ENCODE data around the gene NUMB. TPM values are rescaled to one million over a fixed set of nuclear protein-coding genes. Genes with fewer than 3 reads are reported as not detected.

NUMB gene
- total RNA-seq, 1 experiment from 2014 or later = 25.0 TPM

DNA sequence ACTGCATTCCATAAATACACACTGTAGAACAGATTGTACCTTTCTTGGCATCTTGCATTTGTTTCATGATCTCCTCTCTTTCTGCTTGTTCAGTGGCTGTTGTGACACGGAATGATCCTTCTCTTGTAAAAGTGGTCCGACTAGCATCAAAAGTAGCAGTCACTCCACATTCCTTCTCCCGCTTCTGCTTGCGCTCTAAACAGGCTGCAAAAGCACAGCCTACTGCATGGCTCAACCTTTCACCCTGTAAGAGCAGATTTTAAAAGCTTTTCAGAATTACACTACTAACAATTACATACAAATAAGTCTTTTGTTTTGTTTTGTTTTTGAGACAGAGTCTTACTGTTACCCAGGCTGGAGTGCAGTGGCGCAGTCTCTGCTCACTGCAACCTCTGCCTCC, 171.3 kb downstream of the NUMB start:
- Histone ChIP-seq H3K27ac (no peak overlapping the region), H3K4me1 (no peaks in the 10 kb centered on the region), H3K27me3 (no peaks in the 10 kb centered on the region), H3K4me3 (no peak overlapping the region), H3K36me3 (no peaks in the 10 kb centered on the region; the same call in 1 of the 2 replicates), H3K9me3 (replicated peaks) (no peaks in the 10 kb centered on the region)
- no peak for DNase-seq

DNA sequence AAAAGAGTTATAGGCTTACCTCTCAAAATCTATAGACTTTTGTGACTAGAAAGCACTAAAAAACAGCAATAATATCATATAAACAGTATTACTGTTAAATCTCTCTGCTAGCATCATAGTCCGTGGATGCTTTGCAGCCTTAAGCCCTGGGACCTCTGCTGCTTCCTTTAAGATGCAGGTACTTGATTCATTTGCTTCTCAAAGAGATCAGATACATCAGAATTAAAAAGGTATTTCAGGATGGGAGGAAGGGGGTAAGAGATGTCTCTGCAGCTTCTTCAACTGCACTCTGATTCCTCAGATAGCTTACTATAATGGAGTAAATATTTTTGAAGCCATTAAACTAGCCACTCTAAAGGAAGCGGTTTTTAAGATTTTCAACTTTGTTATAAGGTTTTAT, 171.7 kb downstream of the NUMB start:
- no peak for DNase-seq
- Histone ChIP-seq H3K4me3 (no peak overlapping the region), H3K27ac (no peak overlapping the region), H3K9me3 (replicated peaks) (no peaks in the 10 kb centered on the region), H3K27me3 (no peaks in the 10 kb centered on the region), H3K4me1 (no peaks in the 10 kb centered on the region), H3K36me3 (no peaks in the 10 kb centered on the region; the same call in 1 of the 2 replicates)

DNA sequence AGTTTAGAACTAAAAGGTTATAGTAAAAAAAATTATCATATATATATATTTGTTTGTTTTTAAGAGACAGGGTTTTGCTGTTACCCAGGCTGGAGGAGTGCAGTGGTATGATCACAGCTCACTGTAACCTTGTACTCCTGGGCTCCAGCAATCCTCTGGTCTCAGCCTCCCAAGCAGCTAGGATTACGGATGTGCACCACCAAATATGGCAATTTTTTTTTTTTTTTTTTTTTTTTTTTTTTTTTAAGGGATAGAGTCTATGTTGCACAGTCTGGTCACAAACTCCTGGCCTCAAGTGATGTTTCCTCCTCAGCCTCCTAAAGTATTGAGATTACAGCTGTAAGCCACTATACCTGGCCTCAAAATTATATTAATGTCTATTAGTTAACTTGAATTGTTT, 172.4 kb downstream of the NUMB start:
- Histone ChIP-seq H3K4me3 (no peak overlapping the region), H3K9me3 (replicated peaks) (no peaks in the 10 kb centered on the region), H3K4me1 (no peaks in the 10 kb centered on the region), H3K27me3 (no peaks in the 10 kb centered on the region), H3K27ac (no peak overlapping the region), H3K36me3 (peaks cover 2% of the 10 kb centered on the region; the same call in 1 of the 2 replicates)
- no peak for DNase-seq

DNA sequence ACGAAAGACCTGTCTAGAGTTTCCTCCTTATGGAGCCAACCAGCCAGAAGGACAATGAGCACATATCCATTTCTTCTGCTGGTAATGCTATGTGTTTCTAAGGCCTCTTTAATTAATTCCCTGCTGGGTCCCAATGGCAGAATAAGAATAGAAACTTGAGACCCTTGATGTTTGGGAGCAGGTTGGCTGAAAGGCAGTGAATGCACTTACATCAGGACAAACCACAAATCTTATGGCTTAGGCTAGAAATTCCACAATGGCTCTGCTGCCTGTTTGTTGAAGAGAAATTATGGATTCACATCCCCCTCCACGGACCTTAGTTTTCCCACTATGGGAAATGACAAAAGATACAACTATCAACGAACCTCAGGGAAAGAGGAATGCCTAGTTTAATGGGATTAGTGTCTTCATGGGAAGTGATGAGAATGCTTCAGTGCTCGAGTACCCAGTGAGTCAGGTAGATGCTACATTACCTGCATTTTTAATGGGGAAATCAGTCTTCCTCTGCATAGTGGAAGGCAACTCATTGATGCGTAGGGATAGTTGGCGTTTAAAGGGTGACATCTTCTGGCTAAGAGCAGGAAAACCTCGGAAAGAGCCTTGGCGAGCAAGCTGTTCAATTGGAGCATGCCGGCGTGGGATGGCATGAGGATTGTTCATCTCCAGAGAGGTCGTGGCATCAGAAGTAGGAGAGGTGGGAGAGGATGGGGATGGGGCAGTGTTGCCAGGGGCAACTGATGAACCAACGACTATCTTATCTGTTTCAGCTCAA, 174.6 kb downstream of the NUMB start:
- Histone ChIP-seq H3K36me3 (peaks cover 2% of the 10 kb centered on the region; the same call in 1 of the 2 replicates), H3K27ac (no peak overlapping the region), H3K4me3 (no peak overlapping the region), H3K27me3 (no peaks in the 10 kb centered on the region), H3K9me3 (replicated peaks) (no peaks in the 10 kb centered on the region), H3K4me1 (no peaks in the 10 kb centered on the region)
- DNase-seq = no peak

DNA sequence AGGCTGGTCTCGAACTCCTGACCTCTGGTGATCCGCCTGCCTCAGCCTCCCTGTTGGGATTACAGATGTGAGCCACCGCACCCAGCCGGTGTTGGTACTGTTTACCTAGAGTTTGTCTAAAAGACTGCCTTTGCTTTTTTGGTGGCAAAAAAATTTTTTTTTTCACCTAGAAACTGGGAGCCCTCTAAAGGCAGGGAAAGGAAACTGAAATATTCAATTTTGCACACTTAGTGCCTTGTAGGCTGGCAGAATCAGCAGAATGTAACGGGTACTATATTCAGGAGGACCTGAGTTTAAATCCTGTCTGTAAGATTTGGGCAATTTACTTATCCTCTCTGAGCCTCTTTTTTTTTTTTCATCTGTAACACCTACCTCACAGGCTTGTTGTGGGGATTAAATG, 177.4 kb downstream of the NUMB start:
- H3K4me1 ChIP-seq = no peaks in the 10 kb centered on the region
- H3K36me3 ChIP-seq = peaks cover 2% of the 10 kb centered on the region; the same call in 1 of the 2 replicates
- H3K4me3 ChIP-seq = no peak overlapping the region
- no peak for DNase-seq
- H3K9me3 ChIP-seq (replicated peaks) = no peaks in the 10 kb centered on the region
- no peaks in the 10 kb centered on the region for H3K27me3 ChIP-seq
- H3K27ac ChIP-seq = no peak overlapping the region

DNA sequence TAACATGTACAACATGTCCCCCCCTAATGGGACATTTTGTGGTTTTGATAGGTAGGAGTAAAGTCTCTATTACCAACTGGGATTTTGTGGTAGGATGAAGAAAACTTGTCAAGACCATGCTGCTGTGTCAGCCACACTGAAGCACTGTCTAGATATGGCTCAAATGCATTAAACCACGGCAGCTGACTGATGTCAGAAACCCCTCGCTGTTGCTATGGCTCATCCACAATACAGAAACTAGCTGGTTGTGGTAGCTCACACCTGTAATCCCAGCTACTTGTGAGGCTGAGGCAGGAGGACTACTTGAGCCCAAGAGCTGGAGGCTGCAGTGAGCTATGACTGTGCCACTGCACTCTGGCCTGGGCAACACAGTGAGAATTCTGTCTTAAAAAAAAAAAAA, 181.0 kb downstream of the NUMB start:
- Histone ChIP-seq H3K36me3 (peaks cover 5% of the 10 kb centered on the region; the same call in 1 of the 2 replicates), H3K27me3 (no peaks in the 10 kb centered on the region), H3K4me1 (no peaks in the 10 kb centered on the region), H3K27ac (no peak overlapping the region), H3K9me3 (replicated peaks) (no peaks in the 10 kb centered on the region), H3K4me3 (no peak overlapping the region)
- DNase-seq = no peak

DNA sequence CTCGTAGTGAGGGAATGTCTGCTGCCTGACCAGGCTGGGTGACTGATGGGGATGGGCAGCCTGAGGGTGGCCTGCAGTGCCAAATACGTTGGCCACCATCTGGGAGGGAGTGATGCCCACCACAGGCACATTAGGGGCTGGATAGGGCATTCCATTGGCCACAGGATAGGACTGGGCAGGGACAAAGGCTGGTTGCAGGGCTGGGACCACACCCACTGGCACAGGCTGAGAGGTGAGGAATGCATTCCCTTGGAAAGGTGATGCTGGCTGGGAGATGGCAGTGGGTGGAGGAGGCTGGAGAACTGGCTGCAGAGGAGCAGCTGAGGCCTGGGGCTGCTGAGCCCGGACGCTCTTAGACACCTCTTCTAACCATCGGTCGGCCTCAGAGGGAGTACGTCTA, 181.5 kb downstream of the NUMB start:
- DNase-seq = no peak
- H3K9me3 ChIP-seq (replicated peaks) = no peaks in the 10 kb centered on the region
- H3K4me3 ChIP-seq = no peak overlapping the region
- H3K27ac ChIP-seq = no peak overlapping the region
- peaks cover 5% of the 10 kb centered on the region; the same call in 1 of the 2 replicates for H3K36me3 ChIP-seq
- no peaks in the 10 kb centered on the region for H3K27me3 ChIP-seq
- H3K4me1 ChIP-seq = no peaks in the 10 kb centered on the region

DNA sequence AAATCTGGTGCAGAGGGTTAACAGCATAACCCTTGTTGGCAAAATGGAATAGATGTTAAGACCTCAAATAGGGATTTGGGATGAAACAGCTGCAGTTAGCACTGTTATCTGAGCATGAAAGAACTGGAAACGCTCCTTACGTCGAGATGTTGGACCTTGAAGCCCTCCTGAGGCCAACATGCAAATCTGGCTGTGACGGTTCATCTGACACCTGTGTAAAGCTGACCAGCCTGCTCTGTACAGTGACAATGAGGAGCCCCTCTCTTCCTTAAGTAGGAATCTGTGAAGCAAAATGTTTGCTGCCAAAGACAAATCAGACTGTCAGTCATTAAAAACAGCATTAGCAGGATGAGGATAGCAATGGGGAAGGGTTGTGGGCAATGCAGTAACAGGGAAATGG, 184.5 kb downstream of the NUMB start:
- Histone ChIP-seq H3K9me3 (replicated peaks) (no peaks in the 10 kb centered on the region), H3K4me1 (no peaks in the 10 kb centered on the region), H3K27ac (no peak overlapping the region), H3K4me3 (no peak overlapping the region), H3K36me3 (peaks cover 2% of the 10 kb centered on the region; the same call in 1 of the 2 replicates), H3K27me3 (no peaks in the 10 kb centered on the region)
- DNase-seq = no peak

DNA sequence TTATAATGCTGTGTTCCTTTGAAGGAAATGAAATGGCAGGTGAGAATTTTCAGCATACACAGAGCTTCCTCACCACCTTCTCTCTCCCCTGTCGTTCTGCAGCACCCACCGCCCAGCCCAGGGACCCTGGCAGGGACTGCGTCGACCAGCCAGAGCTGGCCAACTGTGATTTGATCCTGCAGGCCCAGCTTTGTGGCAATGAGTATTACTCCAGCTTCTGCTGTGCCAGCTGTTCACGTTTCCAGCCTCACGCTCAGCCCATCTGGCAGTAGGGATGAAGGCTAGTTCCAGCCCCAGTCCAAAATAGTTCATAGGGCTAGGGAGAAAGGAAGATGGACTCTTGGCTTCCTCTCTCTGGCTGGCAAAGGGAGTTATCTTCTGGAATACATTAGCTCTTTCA, 186.0 kb downstream of the NUMB start:
- Histone ChIP-seq H3K27me3 (no peaks in the 10 kb centered on the region), H3K27ac (no peak overlapping the region), H3K4me1 (no peaks in the 10 kb centered on the region), H3K9me3 (replicated peaks) (no peaks in the 10 kb centered on the region), H3K36me3 (peaks cover 2% of the 10 kb centered on the region; the same call in 1 of the 2 replicates), H3K4me3 (no peak overlapping the region)
- DNase-seq = no peak

DNA sequence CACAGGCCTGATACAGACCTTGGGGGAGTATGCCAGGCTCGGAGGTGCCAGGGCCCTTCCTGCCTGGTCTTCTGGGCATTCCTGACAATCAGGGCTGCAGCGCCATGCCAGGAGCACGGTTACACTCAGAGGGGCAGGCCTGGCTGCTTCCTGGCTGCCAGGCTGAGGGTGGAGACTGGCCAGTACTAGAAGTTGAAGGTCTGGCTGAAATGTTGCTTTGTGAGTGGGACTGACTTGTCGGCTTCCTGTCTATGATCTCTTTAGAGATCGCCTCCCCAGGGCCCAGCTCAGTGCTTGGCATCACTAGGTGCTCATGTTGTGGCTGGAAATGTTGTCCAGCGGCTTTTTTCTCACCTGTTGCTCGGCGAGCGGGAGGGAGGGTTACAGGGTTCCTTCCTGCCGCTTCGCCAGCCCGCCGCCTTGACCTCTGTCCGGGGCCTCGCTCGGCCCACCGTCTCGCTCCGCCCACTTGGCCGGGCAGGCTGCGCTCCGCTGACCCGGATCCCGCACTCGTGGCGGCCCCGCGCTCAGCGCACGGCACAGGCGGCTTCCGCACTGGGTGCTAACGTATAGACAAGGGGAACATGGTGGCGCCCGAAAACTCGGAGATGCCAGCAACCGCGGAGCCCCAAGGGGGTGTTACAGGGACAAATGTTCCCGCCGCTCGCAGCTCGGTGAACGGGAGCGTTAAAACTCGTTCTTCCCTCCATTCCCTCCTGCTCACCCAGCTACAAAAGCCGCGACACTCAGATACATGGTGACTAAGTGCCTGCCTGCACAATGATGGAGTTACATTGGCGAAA, 188.4 kb downstream of the NUMB start:
- no peaks in the 10 kb centered on the region for H3K4me1 ChIP-seq
- no peaks in the 10 kb centered on the region for H3K27me3 ChIP-seq
- H3K4me3 ChIP-seq = no peak overlapping the region
- no peaks in the 10 kb centered on the region for H3K9me3 ChIP-seq (replicated peaks)
- H3K27ac ChIP-seq = no peak overlapping the region
- peaks cover 2% of the 10 kb centered on the region; the same call in 1 of the 2 replicates for H3K36me3 ChIP-seq
- DNase-seq = no peak

DNA sequence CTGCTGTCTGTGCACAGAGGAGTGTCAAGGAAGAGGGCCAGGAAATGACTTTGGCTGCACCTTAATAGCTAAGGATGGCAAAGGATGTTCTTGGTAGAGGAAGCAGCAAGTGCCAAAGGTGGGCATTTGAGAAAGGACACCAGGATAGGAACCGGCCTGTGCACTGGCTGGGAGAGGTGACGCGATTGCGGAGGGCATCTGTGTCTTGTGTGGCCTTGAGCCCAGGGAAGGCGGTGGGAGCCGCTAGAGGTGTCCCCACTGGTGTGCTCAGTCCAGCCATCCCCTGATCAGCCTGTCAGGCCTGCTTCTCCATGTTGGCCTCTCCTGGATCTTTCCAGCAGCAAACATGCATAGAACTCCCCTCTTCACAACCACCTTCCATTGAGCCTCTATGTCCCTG, 190.9 kb downstream of the NUMB start:
- no peak for DNase-seq
- Histone ChIP-seq H3K4me1 (no peaks in the 10 kb centered on the region), H3K9me3 (replicated peaks) (no peaks in the 10 kb centered on the region), H3K4me3 (no peak overlapping the region), H3K27ac (no peak overlapping the region), H3K36me3 (no peaks in the 10 kb centered on the region), H3K27me3 (no peaks in the 10 kb centered on the region)

DNA sequence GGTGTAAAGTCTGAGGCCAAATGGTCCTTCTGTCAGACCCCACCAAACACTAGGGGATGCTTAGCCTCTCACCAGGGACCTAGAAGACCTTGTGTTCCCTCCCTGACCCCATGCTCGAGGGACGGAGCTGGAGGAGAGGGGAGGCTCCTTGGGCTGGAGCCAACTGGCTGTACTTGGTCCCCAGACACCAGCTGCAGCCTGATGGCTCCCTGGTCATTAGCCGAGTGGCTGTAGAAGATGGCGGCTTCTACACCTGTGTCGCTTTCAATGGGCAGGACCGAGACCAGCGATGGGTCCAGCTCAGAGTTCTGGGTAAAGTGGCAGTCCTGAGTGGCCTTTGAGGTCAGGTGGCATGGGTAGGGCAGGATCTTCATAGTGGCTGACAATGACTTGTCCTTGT, 192.0 kb downstream of the NUMB start:
- H3K4me3 ChIP-seq = no peak overlapping the region
- DNase-seq = no peak

DNA sequence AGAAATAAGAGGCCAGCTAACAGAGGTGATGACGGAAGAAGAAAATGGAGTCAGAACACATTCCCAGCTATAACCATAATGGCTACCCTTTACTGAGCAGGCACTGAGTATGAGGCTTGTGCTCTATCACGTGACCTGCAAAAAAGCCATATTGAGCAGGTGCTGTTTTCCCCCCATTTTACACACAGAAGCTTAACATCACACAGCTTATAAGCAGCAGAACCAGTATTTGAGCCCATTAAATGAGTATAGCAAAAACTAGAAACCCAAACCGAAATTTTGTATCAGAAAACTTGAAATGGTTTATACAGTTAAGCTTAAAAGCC, 192.7 kb downstream of the NUMB start:
- no peak for DNase-seq
- no peaks in the 10 kb centered on the region for H3K9me3 ChIP-seq (replicated peaks)

More for the DNA sequence above, 192.0 kb downstream of the NUMB start:
- Histone ChIP-seq H3K4me1 (no peaks in the 10 kb centered on the region), H3K36me3 (no peaks in the 10 kb centered on the region), H3K27ac (no peak overlapping the region), H3K9me3 (replicated peaks) (no peaks in the 10 kb centered on the region), H3K27me3 (no peaks in the 10 kb centered on the region)

DNA sequence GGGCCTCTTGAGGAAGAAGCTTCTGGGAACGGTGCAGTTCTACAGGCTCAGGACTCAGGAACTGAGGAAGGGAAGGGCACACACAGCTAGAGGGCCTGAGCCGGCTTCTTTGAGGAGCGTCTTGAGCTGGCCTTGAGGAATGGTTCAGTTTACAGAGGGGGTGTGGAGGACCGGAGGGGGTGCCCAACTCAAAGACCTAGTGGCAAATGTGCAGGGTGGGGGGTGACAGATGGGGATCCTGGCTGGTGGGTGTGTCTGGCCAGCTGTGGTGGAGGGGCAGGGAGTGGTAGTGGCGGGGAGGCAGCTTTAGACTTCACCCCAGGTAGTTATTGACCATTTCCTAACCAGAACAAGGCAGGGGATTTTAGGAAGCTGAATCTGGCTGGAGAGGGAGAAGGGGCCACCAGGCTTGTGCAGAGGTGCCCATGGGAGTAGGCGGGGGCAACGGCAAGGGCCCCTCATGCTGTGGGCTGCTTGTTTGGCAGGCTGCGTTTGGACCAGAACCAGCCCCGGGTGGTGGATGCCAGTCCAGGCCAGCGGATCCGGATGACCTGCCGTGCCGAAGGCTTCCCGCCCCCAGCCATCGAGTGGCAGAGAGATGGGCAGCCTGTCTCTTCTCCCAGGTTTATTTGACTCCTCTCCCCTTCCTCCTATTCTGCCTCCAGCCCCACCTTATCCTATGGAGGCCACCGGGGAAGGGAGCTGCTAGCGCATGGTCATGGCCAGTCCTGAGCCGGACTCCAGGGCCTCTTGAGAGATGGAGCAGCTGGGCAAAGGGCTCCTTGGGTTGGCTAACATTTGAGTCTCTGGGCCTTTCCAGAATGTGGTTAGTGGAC, 193.2 kb downstream of the NUMB start:
- H3K4me1 ChIP-seq = no peaks in the 10 kb centered on the region
- no peaks in the 10 kb centered on the region for H3K27me3 ChIP-seq
- no peaks in the 10 kb centered on the region for H3K36me3 ChIP-seq
- H3K4me3 ChIP-seq = no peak overlapping the region
- no peaks in the 10 kb centered on the region for H3K9me3 ChIP-seq (replicated peaks)
- no peak overlapping the region for H3K27ac ChIP-seq
- DNase-seq = no peak

More for the DNA sequence above, 192.7 kb downstream of the NUMB start:
- H3K4me1 ChIP-seq = no peaks in the 10 kb centered on the region
- no peak overlapping the region for H3K27ac ChIP-seq
- no peaks in the 10 kb centered on the region for H3K27me3 ChIP-seq
- H3K36me3 ChIP-seq = no peaks in the 10 kb centered on the region
- no peak overlapping the region for H3K4me3 ChIP-seq

Data from SJCRH30 (cell line).